Measurements from ENCODE around the gene ZNF519. TPM values are rescaled to one million over a fixed set of nuclear protein-coding genes. Genes with fewer than 3 reads are reported as not detected.
"Not testable (repeated sequence)": the region's sequence is repeated elsewhere in the genome, so short reads cannot be mapped to it uniquely, and the experiment has no call there.

The ZNF519 gene
- total RNA-seq, 4 donors from 2014 or later = 4.0 to 16.3 (median 5.1) TPM

DNA sequence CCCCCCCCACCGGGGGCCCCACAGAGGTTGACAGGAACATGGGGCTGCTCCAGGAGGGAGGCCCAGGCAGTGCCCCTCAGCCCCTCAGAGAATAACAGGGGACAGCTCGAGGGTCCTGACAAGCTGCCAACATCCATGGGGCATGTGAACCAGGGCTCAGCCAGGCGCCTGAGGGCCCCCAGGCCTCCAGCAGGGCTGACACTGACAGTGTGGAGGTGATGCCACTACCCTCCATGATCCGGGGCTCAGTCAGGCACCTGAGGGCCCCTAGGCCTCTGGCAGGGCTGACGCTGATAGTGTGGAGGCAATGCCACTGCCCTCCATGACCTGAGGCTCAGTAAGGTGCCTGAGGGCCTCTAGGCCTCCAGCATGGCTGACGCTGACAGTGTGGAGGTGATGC is 12.8 kb upstream of the ZNF519 start:
- not testable (repeated sequence) for ATAC-seq

DNA sequence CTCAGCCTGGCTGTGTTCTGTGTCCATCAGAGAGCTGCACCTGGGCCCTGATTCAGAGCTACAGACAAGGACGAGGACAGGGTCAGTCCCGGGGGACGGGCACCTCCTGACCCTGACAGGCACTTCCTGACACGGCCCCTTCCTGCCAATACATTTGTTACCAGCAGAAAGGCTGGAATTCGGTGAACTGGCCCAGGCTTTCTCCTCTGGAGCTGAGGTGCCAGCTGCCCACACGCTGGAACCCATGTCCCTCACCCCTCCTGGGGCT is 12.3 kb upstream of the ZNF519 start:
- Histone ChIP-seq H3K27me3 (no peaks in the 10 kb centered on the region), H3K4me1 (no peaks in the 10 kb centered on the region), H3K27ac (no peak overlapping the region), H3K36me3 (no peaks in the 10 kb centered on the region), H3K9me3 (no peaks in the 10 kb centered on the region), H3K4me3 (no peak overlapping the region)
- 100% methylated on average over 1 of the region's 6 CpGs; no CpG with 5 or more reads in 1 of the 2 donors for WGBS, 2 donors (ENCODE audit: low coverage in 1 of 2)
- no peak for ATAC-seq
- TF ChIP-seq POLR2A (IDR thresholded peaks at IDR 0.05) = no peak
- TF ChIP-seq EP300 (IDR thresholded peaks at IDR 0.05) = no peak
- TF ChIP-seq, protein P1, sequence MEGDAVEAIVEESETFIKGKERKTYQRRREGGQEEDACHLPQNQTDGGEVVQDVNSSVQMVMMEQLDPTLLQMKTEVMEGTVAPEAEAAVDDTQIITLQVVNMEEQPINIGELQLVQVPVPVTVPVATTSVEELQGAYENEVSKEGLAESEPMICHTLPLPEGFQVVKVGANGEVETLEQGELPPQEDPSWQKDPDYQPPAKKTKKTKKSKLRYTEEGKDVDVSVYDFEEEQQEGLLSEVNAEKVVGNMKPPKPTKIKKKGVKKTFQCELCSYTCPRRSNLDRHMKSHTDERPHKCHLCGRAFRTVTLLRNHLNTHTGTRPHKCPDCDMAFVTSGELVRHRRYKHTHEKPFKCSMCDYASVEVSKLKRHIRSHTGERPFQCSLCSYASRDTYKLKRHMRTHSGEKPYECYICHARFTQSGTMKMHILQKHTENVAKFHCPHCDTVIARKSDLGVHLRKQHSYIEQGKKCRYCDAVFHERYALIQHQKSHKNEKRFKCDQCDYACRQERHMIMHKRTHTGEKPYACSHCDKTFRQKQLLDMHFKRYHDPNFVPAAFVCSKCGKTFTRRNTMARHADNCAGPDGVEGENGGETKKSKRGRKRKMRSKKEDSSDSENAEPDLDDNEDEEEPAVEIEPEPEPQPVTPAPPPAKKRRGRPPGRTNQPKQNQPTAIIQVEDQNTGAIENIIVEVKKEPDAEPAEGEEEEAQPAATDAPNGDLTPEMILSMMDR (IDR thresholded peaks at IDR 0.05) = no peak
- no peak for TF ChIP-seq POLR2AphosphoS5 (IDR thresholded peaks at IDR 0.05)

More for the DNA sequence above, 12.8 kb upstream of the ZNF519 start:
- H3K9me3 ChIP-seq, H3K4me3 ChIP-seq, H3K4me1 ChIP-seq, H3K27ac ChIP-seq, H3K36me3 ChIP-seq, H3K27me3 ChIP-seq: not testable (repeated sequence)
- WGBS, 2 donors (ENCODE audit: low coverage in 1 of 2) = no CpG with 5 or more reads among the region's 6 CpGs

DNA sequence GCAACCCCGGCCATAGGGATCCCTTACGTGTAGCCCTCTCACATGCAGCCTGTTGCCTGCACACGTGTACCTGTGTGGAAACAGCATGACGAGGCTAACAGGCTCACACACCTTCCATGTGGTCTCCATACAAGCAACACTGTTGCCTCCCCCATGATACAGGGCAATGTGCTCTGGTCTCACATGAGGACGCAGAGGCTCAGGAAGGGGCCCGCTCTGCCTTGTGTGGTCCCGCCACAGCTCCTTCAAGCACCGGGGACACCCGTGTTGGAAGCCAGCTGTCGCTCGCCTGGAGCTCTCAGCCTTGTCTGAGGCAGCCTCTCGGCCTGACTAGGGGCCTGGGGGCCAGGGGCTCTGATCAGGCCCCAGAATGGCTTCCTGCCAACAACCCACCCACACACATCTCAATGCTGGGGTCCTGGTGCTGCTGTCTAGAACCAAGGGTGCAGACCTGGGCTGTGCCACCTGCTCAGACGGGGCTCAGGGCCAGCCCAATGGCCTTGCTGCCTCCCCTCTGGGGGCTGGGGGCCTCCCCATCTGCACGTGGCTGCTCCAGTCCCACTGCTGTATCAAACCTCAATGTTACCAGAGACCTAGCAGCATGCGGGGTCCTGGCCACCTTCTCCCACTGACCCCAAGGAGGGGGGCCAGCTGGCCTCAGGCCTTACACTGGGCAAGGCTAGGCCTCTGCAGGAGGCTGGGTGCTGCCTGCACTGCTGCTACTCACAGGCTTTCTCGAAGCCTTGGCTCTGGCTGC is 11.8 kb upstream of the ZNF519 start:
- not testable (repeated sequence) for H3K27me3 ChIP-seq, H3K4me1 ChIP-seq, ATAC-seq, H3K4me3 ChIP-seq, H3K36me3 ChIP-seq, H3K27ac ChIP-seq, H3K9me3 ChIP-seq
- no CpG with 5 or more reads among the region's 16 CpGs for WGBS, 2 donors (ENCODE audit: low coverage in 1 of 2)

GRCh38 chr18:14143396-14143795 is 11.2 kb upstream of the ZNF519 start:
- not testable (repeated sequence) for H3K27me3 ChIP-seq, H3K9me3 ChIP-seq, H3K27ac ChIP-seq, ATAC-seq, H3K4me3 ChIP-seq, H3K4me1 ChIP-seq, H3K36me3 ChIP-seq
- WGBS, 2 donors (ENCODE audit: low coverage in 1 of 2) = no CpG with 5 or more reads among the region's 17 CpGs

DNA sequence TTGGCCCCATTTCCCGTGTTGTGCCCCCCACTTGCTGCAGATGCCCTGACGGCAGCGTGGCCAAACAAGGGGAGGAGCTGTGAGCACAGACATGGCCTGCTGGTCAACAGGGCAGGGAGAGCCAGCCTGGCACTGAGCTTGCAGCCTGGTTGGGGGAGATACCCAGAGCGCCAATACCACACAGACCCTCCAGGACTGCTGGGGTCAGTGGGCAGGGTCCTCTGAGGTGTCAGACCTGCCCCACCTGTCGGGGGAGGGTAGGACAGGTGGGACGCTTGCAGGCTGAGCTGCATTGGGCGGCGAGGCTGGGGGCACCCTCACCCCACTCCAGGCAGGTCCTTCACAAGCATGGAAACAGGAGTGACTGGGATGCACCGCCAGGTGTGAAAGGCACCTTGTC is 9.9 kb upstream of the ZNF519 start:
- H3K27me3 ChIP-seq, H3K4me1 ChIP-seq, H3K27ac ChIP-seq, H3K9me3 ChIP-seq, H3K4me3 ChIP-seq, ATAC-seq, H3K36me3 ChIP-seq: not testable (repeated sequence)
- WGBS, 2 donors (ENCODE audit: low coverage in 1 of 2) = 92% methylated on average over 4 of the region's 9 CpGs; no CpG with 5 or more reads in 1 of the 2 donors

- not testable (repeated sequence) for ATAC-seq, H3K27ac ChIP-seq, H3K9me3 ChIP-seq, H3K36me3 ChIP-seq, H3K4me1 ChIP-seq, H3K4me3 ChIP-seq, H3K27me3 ChIP-seq
- 76 to 85% methylated on average over 2 of the region's 2 CpGs for WGBS, 2 donors (ENCODE audit: low coverage in 1 of 2)
Measured at GRCh38 chr18:14139583-14139982, 7.3 kb upstream of the ZNF519 start.

DNA sequence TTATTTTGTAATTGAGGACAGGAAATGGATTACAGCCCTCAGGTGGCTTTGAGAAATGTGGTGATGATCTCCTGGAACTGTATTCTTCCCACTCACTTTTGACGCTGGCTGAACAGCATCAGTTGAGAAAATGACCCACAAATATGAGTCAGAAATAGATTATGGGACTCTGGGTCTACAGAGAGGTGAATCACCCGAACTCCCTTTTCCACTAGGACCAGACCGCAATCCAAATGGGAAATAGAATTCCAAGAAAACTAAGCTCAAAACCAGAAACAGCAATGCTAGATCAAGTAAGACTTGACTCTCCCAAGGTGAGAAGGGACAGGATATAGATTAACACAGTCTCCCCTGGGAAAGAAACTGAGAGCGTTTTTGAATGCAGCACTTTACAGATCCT is 5.7 kb upstream of the ZNF519 start:
- not testable (repeated sequence) for H3K27me3 ChIP-seq, H3K27ac ChIP-seq, H3K36me3 ChIP-seq, H3K9me3 ChIP-seq, H3K4me3 ChIP-seq, ATAC-seq, H3K4me1 ChIP-seq
- 85% methylated on average over 3 of the region's 4 CpGs; no CpG with 5 or more reads in 1 of the 2 donors for WGBS, 2 donors (ENCODE audit: low coverage in 1 of 2)

DNA sequence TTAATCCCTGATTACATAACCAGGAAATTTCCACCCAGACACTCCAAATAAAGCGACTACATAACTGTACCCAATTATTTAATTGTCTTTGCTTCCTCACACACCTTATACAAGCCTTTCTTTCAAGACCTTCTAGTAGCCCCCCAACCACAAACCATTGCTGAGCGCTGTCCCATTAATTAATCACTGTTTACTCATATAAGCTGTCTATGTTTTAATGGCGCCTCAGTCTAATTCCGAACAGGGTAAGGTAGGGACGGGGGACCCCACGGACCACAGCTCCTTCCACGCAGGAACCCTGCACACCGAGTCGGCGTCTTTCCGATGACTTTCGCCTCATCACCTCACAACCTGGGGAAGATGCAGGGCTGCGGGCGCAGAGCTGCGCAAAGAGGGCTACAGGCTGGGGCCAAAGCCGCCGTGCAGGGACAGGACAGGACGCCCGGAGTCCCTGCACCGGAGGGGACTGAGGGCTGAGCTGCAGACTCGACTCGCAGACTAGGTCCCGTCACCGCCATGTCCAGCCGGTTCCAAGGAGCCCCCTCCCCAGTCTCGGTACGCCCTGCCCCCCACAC is 452 bp downstream of the ZNF519 start:
- not testable (repeated sequence) for H3K9me3 ChIP-seq, H3K27me3 ChIP-seq, H3K36me3 ChIP-seq
- WGBS, 2 donors (ENCODE audit: low coverage in 1 of 2) = 13% methylated on average over 2 of the region's 27 CpGs; no CpG with 5 or more reads in 1 of the 2 donors
- ATAC-seq = peak; percentile 51
- Histone ChIP-seq H3K27ac (peak overlapping the region; percentile 49 to 81 (median 79)), H3K4me1 (peaks cover 0 to 22% (median 2%) of the 10 kb centered on the region in 3 donors), H3K4me3 (peak overlapping the region; percentile 63 to 93)

DNA sequence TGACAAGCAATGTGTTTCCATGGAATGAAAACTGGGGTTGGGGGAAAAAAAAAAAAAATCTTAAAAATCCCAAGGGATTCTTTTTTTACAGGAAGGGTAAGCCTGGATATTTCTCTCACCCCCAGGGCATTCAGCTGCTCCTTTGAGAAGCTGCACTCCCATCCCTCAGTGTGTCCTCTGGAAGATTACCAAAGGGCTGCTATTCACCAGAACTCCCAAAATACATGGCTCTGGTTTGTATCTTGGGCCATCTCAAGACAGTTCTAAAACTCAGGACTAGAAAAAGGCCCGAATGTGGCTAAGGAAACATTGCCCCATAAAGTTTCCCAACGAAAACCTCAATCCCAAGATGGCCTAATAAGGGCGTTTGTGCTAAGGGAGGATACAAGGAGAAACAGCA is 1.4 kb downstream of the ZNF519 start:
- not testable (repeated sequence) for H3K9me3 ChIP-seq, ATAC-seq, H3K36me3 ChIP-seq, H3K4me3 ChIP-seq, H3K27me3 ChIP-seq
- no CpG with 5 or more reads among the region's 3 CpGs for WGBS, 2 donors (ENCODE audit: low coverage in 1 of 2)
- Histone ChIP-seq H3K4me1 (peaks cover 0 to 22% (median 2%) of the 10 kb centered on the region in 3 donors), H3K27ac (peak overlapping the region in 1 of 4 donors; percentile 80)
